Activated naive CD4-positive, alpha-beta T cell treated with anti-CD3 and anti-CD28 coated beads for 36 hours (primary cell): ENCODE measurements around the gene SPN. TPM values are rescaled to one million over a fixed set of nuclear protein-coding genes. Genes with fewer than 3 reads are reported as not detected.

Experiments used
- CTCF ChIA-PET: fragments of 350-600 bp; sonication (Branson Sonifier 250); formaldehyde crosslinking; loops from one replicate; lab custom pipeline; 2021; ENCODE audit warnings: antibody characterized with exemption; lab: Charles Lee
- DNase-seq: peaks from one replicate; pipeline ENCODE4 v3.0.0-alpha.2; 2020
- H3K27ac Mint-ChIP-seq: one replicate; pipeline ENCODE4 v1.8.0; 2021; ENCODE audit warnings: mild to moderate bottlenecking, mixed read lengths
- H3K27me3 Mint-ChIP-seq: one replicate; pipeline ENCODE4 v1.8.0; 2021; ENCODE audit warnings: low read depth, mixed read lengths
- H3K36me3 Mint-ChIP-seq: one replicate; pipeline ENCODE4 v1.8.0; 2021; ENCODE audit warnings: low read depth, mixed read lengths
- H3K4me1 Mint-ChIP-seq: one replicate; pipeline ENCODE4 v1.8.0; 2021; ENCODE audit warnings: low read depth, mixed read lengths
- H3K4me3 Mint-ChIP-seq: one replicate; pipeline ENCODE4 v1.8.0; 2021; ENCODE audit warnings: mild to moderate bottlenecking, moderate library complexity, mixed read lengths
- H3K9me3 Mint-ChIP-seq: one replicate; pipeline ENCODE4 v1.8.0; 2021; ENCODE audit warnings: mixed read lengths
- intact Hi-C: fragments of 100-400 bp; cut with micrococcal nuclease; formaldehyde crosslinking; loops from one replicate; pipeline ENCODE4 v1.15.1; 2023
- total RNA-seq, 2 experiments: library from RNA; stranded (reverse); gene quantifications; one replicate each; pipeline ENCODE4 v1.2.3, GENCODE V29; 2021

SPN gene
- total RNA-seq, 2 experiments from 2014 or later = 51.9 to 53.2 TPM

- CTCF ChIA-PET = interaction anchor here (0.6 to 1.2 kb wide), 6 partner anchors 13 to 755 kb away, joined by 3 to 6 read pairs (median 4); no protein-coding TSS in a partner anchor
- no peak overlapping the region for H3K27ac Mint-ChIP-seq
Measured at GRCh38 chr16:29714396-29714795, 51.3 kb downstream of the SPN start.

DNA sequence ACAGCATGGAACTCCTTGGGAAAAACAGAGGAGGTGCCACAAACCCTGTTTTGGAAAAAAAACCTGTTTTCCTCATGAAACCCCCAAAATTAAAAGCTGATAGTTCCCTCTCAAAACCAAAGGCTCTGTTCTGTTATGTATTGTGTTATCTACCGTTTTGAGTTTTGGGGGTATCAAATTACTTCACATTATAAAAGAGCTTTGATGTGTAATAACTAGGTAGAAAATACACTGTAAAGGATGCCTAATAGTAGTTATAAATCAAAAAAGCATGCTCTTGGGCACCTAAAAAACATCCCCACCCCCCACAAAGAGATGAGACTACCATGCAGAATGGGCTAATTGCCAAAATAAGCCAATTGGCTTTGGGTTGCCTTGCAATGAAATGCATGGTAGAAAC is 51.9 kb downstream of the SPN start:
- CTCF ChIA-PET = interaction anchor here (0.6 to 1.7 kb wide), 5 partner anchors 13 to 754 kb away, joined by 3 to 6 read pairs (median 5); no protein-coding TSS in a partner anchor
- no peak overlapping the region for H3K27ac Mint-ChIP-seq
- H3K27me3 Mint-ChIP-seq = no peaks in the 10 kb centered on the region
- no peaks in the 10 kb centered on the region for H3K9me3 Mint-ChIP-seq
- peaks cover 11% of the 10 kb centered on the region for H3K4me1 Mint-ChIP-seq
- no peak for DNase-seq
- no peaks in the 10 kb centered on the region for H3K36me3 Mint-ChIP-seq
- intact Hi-C loops = no loop called here
- no peak overlapping the region for H3K4me3 Mint-ChIP-seq

More at GRCh38 chr16:29714396-29714795, 51.3 kb downstream of the SPN start:
- intact Hi-C loops = no loop called here
- H3K36me3 Mint-ChIP-seq = no peaks in the 10 kb centered on the region
- no peak overlapping the region for H3K4me3 Mint-ChIP-seq
- no peak for DNase-seq
- H3K9me3 Mint-ChIP-seq = no peaks in the 10 kb centered on the region
- peaks cover 15% of the 10 kb centered on the region for H3K4me1 Mint-ChIP-seq
- no peaks in the 10 kb centered on the region for H3K27me3 Mint-ChIP-seq

- H3K27ac Mint-ChIP-seq = no peak overlapping the region
- no peak for DNase-seq
Measured at GRCh38 chr16:29717113-29717512, 54.1 kb downstream of the SPN start.

GRCh38 chr16:29719063-29719462 is 56.0 kb downstream of the SPN start:
- Mint-ChIP-seq H3K36me3 (no peaks in the 10 kb centered on the region), H3K9me3 (no peaks in the 10 kb centered on the region), H3K27ac (no peak overlapping the region), H3K27me3 (no peaks in the 10 kb centered on the region), H3K4me1 (peaks cover 17% of the 10 kb centered on the region), H3K4me3 (no peak overlapping the region)
- CTCF ChIA-PET = no interaction called here
- DNase-seq = no peak
- intact Hi-C loops = no loop called here

More at GRCh38 chr16:29717113-29717512, 54.1 kb downstream of the SPN start:
- intact Hi-C loops = no loop called here
- Mint-ChIP-seq H3K27me3 (no peaks in the 10 kb centered on the region), H3K4me3 (no peak overlapping the region), H3K9me3 (no peaks in the 10 kb centered on the region), H3K4me1 (peaks cover 12% of the 10 kb centered on the region), H3K36me3 (no peaks in the 10 kb centered on the region)
- CTCF ChIA-PET = interaction anchor here (1.1 to 1.6 kb wide), 4 partner anchors 15 to 73 kb away, joined by 3 to 7 read pairs (median 4); no protein-coding TSS in a partner anchor

Other genes starting within 250 kb of the SPN start
- 10 to 100 TPM; 11.9 to 12.4 TPM for gene BOLA2, start 208.9 kb upstream of the SPN start, total RNA-seq
- 10 to 100 TPM; 73.2 to 84.2 TPM for gene SLX1B, start 208.7 kb upstream of the SPN start, total RNA-seq
- gene SULT1A4, start 203.3 kb upstream of the SPN start, total RNA-seq = 1 to 10 TPM in 1 of 2 experiments, under 1 TPM in 1; 0.91 to 1.8 TPM
- 10 to 100 TPM; 42.1 to 47.3 TPM for gene NPIPB12, start 156.8 kb upstream of the SPN start, total RNA-seq
- gene QPRT, start 15.9 kb downstream of the SPN start, total RNA-seq = 1 to 10 TPM; 8.3 to 9.2 TPM
- gene C16orf54, start 82.7 kb downstream of the SPN start, total RNA-seq = 10 to 100 TPM; 11.4 to 12.1 TPM
- not detected for gene ZG16, start 115.0 kb downstream of the SPN start, total RNA-seq
- 100 to 1,000 TPM; 201 to 209 TPM for gene KIF22, start 127.5 kb downstream of the SPN start, total RNA-seq
- gene MAZ, start 143.3 kb downstream of the SPN start, total RNA-seq = 100 to 1,000 TPM; 290 to 330 TPM
- under 1 TPM; 0.83 to 0.94 TPM for gene PRRT2, start 148.9 kb downstream of the SPN start, total RNA-seq
- gene PAGR1, start 152.9 kb downstream of the SPN start, total RNA-seq = 10 to 100 TPM; 16.9 to 19.3 TPM
- gene MVP, start 157.2 kb downstream of the SPN start, total RNA-seq = 10 to 100 TPM; 84.1 to 86.9 TPM
- gene CDIPT, start 200.0 kb downstream of the SPN start, total RNA-seq = 10 to 100 TPM; 29.0 to 31.0 TPM
- gene SEZ6L2, start 236.3 kb downstream of the SPN start, total RNA-seq = under 1 TPM; 0.30 to 0.31 TPM
- 1 to 10 TPM; 1.3 to 1.7 TPM for gene ASPHD1, start 237.2 kb downstream of the SPN start, total RNA-seq